Measurements from ENCODE around the gene C1QTNF6. TPM values are rescaled to one million over a fixed set of nuclear protein-coding genes. Genes with fewer than 3 reads are reported as not detected.
A peak's percentile ranks its signal among the peaks of the same experiment; 100 is the strongest.
"Not testable (repeated sequence)": the region's sequence is repeated elsewhere in the genome, so short reads cannot be mapped to it uniquely, and the experiment has no call there.

C1QTNF6 gene
- polyA plus RNA-seq, 12 donors, result 8.2 to 30.3 (median 17.5) TPM; not detected in 1

DNA sequence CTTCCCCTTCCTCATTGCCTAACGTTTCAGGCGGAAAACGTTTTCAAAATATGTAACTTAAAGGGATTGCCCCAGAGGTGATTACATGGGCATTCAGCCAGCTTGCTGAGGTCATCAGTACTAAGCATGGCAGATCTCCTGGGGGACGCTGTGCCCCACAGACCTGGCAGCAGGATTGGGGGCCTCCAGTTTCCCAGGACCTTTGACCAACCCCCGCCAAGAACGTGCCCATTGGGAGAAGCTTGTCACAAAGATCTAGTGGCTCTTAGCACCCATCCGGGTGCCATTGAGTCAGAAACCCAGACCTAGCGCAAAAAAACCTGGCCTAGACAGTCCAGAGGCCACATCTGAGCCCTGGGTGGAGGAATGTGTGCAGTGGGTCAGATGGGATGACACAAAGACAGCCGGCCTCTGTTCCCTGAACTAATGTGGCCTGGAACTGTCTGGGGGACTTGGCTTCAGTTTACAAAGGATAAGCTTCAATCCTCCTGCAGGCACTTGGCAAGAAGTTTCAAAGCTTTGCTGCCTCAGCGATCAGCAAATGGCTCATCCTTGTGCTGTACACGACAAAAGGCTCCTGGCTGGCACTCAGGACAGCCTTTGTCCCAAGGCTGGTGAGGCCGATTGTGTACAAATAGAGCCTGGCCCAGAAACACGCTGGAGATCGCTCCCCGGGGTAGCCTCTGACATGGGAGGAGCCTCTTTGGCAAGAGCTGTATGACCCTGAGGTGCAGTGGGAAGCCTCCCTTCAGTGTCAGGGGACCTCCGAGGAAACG lies 9.5 kb downstream of the C1QTNF6 start:
- no peak for DNase-seq

DNA sequence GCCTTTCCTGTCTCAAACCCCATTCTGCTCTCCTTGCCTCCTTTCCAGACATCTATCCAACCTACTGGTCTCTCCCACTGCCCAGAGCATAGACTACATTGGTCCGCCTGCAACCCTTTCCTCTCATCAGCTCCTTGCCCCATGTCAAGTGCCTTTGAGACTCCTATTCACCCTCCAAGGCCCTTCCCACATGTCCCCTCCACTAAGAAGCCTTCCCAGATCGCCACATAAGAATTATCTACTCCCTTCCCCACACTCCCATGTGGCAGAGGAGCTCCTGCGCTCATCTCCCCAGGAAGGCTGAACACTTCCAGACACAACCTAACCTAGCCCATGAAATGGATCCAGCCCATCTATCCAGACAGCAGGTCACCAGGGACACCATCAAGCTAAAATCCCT lies 10.3 kb downstream of the C1QTNF6 start:
- no peak for DNase-seq

DNA sequence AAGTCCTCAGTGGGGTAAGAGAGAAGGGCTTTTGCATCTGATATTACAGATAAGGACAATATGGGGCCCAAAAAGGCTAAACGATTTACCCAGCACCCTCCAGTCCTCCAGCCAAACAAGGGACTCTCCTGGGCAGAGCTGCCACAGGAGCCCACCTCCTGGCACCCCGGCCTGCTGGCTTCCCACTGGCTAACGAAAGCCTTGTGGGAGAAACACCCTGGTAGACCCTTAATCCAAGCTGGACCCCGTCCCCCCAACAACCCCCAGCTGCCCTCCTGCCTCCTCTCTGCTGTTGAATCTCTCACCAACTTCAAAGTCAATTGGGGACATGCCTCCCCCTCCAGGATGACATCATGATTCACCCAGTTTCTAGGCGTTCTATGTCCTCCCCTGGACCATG lies 10.8 kb downstream of the C1QTNF6 start:
- DNase-seq, result no peak

DNA sequence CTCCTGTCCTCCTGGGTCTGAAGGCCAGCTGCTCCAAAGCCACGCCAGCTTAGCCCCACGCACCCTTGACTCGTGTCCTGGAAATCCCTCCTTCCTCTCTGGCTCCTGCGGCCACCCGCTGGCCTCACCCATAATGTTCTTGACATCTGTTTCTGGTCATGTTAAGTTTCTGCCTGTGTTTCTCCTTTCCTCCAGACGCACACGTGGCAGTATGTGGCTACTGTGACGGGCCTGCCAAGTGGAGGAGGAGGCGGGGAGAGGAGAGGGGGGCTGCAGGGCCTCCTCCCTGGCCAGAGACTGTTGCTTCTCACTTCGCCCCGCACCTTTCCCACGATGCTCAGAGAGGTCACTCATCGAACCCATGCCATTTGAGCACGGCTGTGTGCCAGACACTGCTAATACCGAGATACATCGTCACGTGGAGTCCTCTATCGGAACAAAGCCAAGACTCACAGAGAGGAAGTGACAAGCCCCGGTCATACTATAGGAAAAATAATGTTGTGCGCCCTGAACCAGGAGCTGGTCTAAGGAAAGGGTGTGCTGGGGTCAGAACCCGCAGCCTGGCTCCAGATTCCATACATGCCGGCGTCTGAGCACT lies 11.5 kb downstream of the C1QTNF6 start:
- DNase-seq, result peak; percentile 93

DNA sequence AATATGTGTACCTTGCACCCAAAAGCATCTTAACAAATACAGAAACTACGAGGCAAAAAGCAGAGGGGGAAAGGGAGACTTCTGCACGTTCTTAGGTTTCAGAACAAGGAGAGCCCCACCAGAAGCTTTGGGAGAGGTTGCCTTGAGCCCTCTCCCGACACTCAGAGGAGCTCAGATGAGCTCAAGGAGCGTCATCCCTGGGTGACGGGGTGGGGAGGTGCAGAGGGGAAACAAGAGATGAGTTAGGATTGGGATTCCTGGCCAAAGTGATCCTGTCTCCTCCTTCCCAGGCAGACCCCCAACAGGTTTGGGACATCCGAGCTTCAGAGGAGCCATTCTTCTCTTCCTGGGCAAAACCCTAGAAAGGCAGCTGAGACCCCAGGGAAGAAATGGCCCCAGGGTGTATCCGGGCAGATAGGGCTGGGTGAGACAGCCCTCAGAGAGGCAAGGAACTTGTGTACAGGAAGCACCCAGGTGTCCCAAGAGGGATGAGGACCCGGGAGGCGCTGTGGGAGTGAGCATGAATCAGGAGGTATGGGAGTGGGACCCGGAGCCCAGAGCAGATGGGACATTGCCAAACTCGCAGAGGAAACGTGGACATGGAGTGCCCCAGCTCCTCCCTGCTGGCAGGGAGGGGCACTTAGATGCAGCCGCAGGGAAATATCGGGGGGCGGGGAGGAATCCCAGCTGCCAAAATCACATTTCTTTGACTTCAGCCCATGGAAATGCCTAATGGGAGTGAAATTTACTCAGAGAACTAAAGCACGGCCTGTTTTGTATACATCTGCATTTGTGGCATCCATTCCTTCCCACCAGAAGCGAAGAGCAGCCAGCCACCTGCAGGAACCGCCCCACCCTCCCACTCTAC lies 12.4 kb downstream of the C1QTNF6 start:
- DNase-seq, result peak; percentile 58

DNA sequence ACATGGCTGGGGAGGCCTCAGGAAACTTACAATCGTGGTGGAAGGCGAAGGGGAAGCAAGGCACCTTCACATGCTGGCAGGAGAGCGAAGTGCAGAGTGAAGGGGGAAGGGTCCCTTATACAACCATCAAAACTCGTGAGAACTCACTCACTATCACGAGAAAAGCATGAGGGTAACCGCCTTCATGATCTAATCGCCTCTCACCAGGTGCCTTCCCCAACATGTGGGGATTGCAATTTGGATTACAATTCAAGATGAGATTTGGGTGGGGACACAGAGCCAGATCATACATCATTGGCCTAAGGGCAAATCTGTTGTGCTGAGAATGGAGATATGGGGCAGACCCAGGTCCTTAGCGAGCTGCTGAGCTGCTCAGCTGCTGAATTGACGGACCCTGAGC lies 13.1 kb downstream of the C1QTNF6 start:
- DNase-seq, result no peak

DNA sequence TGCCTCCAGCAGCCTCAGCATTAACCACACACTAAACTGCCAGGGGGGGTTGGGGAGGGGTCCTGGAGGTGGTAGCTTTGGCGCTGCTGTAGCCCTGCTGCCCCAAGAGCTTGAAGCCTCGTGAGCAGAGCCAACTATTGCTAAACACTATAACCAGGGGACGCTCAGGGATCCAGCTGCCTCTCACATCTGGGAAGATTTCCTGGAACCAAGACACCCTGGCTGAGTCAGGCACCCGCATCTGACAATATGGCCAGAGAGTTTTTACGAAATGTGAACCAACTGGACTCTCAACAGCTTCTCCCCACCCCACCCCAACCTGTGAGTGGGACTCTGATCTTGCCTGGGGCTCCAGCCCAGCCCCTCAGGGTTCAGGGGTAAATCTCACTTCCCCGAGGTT lies 14.3 kb downstream of the C1QTNF6 start:
- peak; percentile 62 for DNase-seq

DNA sequence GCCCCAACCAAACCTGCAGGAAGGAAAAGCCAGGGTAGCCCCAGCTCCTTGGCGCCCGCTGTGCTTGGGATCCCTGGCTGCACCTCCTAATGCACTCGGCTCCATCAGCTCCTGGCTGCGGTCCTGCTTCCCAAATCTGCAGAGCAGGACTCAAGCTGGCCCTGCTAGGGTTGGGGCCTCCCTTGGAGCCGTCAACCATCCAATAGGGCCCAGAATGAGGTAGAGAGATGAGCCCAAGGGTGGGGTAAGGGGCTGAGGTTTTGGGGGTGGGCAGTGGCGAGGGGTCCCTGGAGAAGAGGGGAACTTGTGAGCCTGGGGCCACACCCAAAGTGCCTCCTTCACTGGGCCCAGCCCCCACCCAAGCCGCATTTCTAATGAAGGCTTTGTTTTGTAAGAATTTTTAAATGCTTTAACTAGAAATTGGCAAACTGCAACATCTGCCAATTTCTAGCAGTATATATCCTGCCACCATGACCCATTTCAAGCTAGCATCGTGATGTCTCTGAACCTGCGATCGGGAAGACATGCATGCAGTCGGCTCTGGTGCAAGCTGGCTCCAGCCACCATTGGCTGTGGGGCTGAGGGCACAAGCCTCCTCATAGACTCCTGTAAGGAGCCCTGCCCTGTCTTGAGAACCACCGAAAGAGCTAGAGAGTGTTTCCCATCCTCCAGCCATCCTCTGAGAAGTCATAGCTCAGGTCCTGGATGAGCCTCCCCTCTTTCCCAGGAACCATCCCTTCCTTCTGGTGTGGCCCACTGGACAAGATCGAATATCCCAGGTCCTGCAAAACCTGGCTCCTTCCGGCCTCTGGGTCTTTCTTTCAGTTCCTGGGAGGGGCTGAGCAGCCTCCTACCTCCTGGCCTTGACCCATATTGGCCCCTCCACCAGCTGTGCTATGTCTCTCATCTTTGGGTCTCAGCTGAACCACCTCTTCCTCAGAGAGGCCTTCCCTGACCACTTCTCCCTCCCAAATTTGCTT lies 15.5 kb downstream of the C1QTNF6 start:
- no peak for DNase-seq

DNA sequence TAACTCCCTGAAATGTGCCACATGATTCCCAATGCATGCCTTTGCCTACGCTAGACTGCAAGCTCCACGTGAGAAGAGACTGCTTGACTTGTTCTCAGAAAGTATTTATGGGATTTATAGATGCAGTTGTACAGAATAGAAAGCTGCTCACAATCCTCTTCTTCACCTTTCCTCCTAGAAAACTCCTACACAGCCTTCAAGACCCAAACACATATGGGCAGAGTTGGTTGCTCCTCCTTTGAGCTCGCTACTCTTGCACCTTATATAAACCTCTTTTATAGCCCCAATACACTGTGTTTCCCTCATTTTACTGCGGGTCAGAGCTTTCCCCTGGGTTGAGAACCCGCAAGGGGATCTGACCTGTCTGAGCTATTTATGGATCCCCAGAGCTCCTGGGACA lies 16.4 kb downstream of the C1QTNF6 start:
- DNase-seq, result no peak

DNA sequence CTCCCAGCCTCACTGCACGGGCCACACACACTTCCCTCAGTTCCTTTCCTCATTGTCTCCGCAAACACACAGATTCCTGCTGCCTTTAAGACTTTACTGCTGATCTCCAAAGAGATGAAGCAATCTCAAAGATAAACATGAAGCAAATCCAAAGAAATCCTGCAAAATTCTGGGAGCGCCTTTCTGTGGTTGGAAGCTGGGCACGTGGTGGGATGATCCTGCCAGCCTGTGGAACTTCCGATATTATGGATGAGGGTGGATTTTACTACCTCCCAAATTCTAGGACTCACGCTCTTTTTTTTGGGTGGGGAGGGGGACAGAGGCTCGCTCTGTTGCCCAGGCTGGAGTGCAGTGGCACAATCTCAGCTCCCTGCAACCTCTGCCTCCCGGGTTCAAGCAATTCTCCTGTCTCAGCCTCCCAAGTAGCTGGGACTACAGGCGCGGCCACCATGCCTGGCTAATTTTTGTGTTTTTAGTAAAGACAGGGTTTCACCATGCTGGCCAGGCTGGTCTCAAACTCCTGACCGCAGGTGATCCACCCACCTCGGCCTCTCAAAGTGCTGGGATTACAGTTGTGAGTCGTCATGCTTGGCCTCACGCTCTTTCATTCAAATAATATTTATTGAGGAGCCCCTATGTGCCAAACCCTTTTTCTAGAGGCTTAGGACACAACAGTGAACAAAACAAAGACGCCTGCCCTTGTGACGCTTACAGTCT lies 17.2 kb downstream of the C1QTNF6 start:
- not testable (repeated sequence) for DNase-seq

DNA sequence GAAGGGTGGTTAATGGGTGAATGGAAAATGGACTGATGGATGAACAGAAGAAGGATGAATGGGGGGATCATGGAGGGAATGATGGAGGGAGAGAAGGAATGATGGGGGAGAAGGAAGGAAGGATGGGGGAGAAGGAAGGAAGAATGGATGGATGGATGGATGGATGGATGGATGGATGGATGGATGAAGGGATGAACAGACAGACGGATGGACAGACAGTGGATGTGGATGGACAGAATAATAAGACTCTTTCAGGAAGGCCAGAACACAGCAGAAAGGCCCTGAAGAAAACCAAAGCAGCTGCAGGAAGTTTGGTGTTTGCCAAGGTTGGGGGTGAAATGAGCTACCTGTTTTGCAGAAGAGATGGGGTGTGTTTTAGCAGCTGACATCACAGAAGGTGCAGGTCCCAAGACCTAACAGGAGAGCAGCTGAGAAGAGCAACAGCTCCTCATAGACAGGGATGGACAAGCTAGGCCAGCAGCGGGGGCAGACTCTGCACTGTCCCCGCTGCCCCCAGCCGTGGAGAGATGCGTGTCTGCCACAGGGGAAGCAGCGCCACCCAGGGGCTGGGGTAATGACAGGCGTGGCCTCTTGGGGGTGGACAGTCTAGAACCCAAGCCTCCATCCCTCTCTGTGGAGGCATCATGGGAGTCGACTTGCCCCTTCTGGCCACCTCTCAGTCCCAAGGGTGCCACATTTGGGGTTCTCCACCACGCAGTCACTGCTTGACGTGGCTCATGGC lies 17.9 kb downstream of the C1QTNF6 start:
- no peak for DNase-seq

DNA sequence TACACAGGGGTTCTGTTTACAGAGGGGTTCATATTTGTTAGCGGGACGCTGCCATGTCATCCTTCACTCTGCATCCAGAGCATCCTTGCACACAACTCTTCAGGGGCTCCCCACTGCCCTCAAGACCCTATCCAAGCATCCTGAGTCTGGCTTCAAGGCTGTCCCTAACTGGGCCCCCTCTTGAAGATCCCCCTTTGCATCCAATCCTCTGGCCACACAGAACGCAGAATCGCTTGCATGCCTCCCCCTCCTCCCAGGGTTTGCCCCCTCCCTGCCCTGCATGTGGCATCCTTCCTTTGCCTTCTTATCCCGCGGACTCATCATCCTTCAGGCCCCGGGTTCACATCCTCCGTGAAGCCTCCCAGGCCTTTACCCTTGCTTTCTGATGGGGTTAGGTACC lies 18.6 kb downstream of the C1QTNF6 start:
- DNase-seq, result no peak

DNA sequence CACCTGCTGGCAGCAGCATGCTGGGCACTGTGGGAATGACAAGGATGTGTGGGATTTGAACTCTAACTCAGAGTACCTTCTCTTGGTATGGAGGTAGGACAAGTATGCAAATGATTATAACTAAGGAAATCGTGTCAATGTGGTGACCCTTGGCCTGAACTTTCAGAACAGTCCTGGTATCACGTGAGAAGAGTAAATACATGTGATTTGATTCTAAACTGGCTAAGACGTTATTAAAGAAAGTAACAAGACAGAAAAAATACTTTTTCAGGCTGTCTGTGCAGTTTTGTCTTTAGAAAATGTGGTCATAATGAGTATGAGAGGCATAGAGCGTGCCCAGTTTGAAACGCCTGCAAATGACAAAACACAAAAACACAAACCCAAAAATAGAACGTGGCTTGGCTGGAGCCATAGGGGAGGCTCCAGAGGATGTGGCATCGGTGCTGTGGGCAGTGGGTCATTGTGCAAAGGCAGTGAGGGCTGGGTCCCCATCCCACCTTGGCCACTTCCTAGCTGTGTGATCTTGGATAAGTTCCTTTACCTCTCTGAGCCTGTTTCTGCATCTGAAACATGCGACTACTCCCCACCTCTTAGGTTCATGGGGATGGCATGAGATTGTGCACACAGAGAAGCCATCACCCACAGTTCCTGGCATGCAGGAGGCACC lies 19.9 kb downstream of the C1QTNF6 start:
- no peak for DNase-seq

DNA sequence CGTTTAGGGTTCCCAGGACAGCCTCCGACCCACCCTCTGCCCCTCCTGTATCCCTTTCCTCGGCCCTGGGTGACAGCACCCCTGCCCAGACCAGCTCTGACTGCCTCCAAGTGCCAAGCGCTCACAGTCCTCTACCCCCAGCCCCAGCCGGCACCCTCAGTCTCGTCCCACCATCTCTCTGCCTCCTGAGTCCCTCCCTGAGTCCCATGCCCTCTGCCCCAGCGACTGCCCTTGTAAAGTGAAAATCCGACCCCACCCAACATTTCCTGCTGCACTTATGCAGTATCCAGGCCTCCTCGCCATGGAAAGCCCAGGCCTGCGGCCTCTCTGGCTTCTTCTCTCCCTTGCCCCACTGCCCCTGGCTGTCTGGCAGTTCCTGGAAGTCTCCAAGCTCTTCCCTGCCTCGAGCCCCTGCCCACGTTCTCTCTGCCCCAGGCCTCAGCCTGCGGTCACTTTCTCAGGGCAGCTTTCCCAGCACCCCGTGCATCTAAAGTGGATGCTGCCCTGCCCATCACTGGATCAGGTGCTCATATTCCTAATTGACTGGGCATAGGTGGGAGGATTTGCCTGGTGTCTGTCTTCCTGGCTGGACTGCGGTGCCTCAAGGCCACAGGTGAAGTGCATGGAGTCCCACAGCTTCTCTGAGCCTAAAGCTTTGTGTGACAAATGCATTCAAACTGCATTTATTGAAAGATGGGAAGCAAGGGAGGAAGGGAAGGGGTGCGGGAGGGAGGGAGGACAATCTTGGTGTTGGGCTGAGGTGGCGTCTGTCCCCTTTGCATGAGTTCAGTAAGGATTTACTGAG lies 20.7 kb downstream of the C1QTNF6 start:
- no peak for DNase-seq

DNA sequence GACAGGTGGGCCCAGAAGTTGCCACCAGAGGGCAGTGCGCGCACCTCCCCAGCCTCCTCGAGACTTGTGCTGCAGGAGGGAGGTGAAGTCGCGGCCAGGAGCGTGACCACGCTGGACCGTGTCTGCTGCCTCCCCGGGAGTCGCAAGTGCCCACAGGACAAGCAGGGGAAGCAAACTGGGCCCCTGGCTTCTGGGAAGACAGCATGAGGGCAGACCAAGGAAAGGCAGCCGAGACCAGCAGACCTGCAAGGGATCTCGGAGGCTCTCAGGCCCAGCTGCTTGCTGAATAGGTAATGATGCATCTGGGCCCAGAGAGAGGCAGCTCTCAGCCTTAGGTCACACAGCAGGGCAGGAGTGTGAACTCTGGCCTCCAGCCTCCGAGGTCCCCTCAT lies 21.4 kb downstream of the C1QTNF6 start:
- DNase-seq, result peak; percentile 86

DNA sequence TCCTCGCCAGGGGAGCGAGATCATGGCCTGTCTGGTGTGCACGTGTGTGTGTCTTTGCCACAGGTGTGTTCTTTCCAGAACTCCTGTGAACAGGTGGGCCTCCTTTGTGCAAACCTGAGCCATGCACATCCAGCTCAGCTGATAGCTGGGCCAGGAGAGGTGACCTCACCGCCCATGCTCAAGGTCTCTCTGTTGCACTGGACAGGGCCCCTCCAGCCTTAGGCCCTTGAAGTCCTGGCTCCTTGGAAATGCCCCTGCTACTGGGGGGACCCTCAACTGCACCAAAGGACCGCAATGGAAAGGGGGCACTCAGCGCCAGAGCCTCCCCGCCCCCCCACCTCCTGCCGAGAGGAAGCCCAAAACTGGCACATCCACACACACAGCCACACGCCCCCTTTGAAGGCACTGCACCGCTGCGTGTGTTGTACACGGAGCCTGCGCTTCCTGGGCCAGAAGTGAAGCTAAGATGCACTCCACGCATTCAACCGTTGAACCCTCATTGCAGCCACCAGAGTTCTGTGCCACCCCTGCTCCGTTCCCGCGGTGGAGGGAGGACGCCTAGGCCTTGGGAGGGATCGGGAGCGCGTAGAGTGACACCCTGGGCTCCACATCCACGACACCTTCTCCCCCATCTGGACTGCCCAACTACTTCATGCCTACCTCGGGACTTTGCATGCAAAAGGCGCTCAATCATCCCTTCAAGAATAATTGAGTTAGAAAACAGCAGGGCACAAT lies 21.9 kb downstream of the C1QTNF6 start:
- DNase-seq, result no peak

DNA sequence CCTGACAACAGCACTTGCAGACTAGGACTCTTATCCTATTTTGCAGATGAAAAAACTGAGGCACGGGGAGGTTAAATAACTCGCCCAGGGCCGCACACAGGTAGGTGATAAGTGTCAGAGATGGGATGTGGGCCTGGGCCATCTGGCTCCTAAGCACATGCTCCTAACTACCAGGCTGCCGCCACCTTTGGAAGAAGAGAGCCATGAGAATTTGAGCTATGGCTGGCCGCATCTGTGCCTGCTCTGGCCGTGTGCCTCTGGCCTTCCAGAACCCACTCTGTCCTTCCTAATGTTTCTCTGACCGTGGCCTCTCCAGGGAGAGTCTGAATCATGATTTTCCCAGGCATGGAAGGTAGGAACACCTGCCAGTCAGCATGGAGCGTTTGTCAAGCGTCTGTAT lies 23.0 kb downstream of the C1QTNF6 start:
- no peak for DNase-seq

DNA sequence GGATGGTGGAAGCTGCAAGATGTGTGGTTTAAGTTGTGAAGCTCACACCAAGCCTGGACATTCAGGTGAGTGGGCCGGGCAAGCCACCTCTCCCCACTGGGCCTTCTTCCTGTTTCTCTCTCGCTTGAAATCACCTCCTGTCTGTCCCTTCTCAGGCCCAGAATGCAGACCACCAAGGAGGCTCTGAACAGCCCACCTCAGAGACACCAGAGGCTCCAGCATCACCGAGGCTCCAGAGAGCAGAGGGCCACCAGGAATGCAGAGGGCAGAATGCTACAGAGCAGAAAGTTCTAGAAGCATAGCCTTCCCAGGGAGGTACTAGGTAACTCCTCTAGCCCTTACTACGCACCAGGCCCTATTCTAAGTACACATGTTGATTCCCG lies 23.6 kb downstream of the C1QTNF6 start:
- no peak for DNase-seq
